Lower leg skin (tissue), 4 donors: ENCODE data around the gene CNGA3. TPM values are rescaled to one million over a fixed set of nuclear protein-coding genes. Genes with fewer than 3 reads are reported as not detected.
A peak's percentile ranks its signal among the peaks of the same experiment; 100 is the strongest.

Experiments used
- DNase-seq, 2 donors: peaks; one replicate each; pipeline ENCODE4 v3.0.0-alpha.2; 2019; ENCODE audit warnings: low spot score in 2 of 2
- H3K4me3 ChIP-seq: fragments of 200-600 bp; sonication (generic); 2 replicates; pipeline ENCODE4 v1.5.1; 2017; ENCODE audit warnings: mild to moderate bottlenecking, low read depth; ENCODE audit not compliant: poor library complexity, severe bottlenecking
- POLR2A ChIP-seq, 2 donors: fragments of 450-650 bp; IDR thresholded peaks; one replicate each; pipeline ENCODE4 v1.6.1; 2016 to 2017; ENCODE audit warnings: antibody characterized with exemption in 2 of 2, mild to moderate bottlenecking in 1 of 2, moderate library complexity in 1 of 2
- WGBS, 2 donors: methylation state at CpG; one replicate each; pipeline ENCODE4 v1.1.5; 2018; 5-methylcytosine and 5-hydroxymethylcytosine counted together
- intact Hi-C: fragments of 100-400 bp; cut with DNase I; formaldehyde crosslinking; loops from one replicate; pipeline ENCODE4 v1.15.0; 2023; ENCODE audit warnings: low total_unique reads
- total RNA-seq, 4 donors: library from RNA; depleted of rRNA; stranded (reverse); fragments of >200 nt; gene quantifications; one replicate each; pipeline ENCODE4 v1.1.0, GENCODE V29; 2016
- TF ChIP-seq, protein P1 (sequence below), 3 donors: fragments of 450-650 bp; IDR thresholded peaks; one replicate each; pipeline ENCODE4 v1.5.1; 2016; ENCODE audit warnings: antibody characterized with exemption in 3 of 3, mild to moderate bottlenecking in 3 of 3, moderate library complexity in 2 of 3

Gene CNGA3
- total RNA-seq, 4 donors from 2014 or later = not detected

DNA sequence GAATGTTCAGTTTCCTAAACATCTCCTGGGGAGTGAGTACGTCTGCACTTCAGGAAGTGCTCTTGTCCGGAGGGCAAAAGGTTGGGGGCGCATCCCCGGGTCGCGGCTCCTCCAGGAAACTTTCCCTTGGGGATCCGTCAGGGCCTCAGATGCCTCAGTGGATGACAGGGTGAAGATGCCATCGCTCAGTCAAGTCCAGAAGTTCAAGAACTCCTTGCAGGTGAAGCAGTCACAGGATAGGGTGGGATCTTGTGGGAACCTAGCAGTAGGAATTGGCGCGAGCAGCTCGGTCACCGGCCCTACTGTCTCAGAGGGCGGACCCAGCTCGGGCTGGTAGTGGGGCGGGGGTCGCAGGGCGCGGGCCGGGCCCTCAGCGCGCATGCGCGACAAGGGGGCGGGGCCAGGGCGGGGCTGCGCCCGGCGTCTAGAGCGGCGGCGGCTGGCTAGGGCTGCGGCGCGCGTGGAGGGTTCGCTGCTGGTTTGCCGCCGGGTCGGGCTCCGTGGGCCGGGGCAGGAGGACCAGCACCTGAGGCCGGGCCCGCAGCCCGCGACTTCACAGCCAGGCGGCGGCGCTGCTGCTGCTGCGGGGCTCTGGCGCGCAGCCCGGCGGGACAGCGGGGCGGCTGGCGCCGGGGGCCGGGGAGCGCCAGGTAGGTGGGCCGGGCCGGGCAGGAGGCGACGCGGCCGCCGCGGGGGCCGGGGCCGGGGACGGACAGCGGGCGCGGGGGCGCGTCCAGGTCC, 98.3 kb downstream of the CNGA3 start, which contains the start of gene INPP4A:
TSS of gene INPP4A (plus strand) at position 423 of the 741 bp plus-strand sequence. CDS start 75,191 bp downstream, outside the sequence.
- peak in 1 of 2 donors; percentile 92 for DNase-seq
- peak within 1 kb of the TSS; percentile 66 for H3K4me3 ChIP-seq
- no peak for TF ChIP-seq POLR2A (IDR thresholded peaks at IDR 0.05)
- TF ChIP-seq, protein P1, sequence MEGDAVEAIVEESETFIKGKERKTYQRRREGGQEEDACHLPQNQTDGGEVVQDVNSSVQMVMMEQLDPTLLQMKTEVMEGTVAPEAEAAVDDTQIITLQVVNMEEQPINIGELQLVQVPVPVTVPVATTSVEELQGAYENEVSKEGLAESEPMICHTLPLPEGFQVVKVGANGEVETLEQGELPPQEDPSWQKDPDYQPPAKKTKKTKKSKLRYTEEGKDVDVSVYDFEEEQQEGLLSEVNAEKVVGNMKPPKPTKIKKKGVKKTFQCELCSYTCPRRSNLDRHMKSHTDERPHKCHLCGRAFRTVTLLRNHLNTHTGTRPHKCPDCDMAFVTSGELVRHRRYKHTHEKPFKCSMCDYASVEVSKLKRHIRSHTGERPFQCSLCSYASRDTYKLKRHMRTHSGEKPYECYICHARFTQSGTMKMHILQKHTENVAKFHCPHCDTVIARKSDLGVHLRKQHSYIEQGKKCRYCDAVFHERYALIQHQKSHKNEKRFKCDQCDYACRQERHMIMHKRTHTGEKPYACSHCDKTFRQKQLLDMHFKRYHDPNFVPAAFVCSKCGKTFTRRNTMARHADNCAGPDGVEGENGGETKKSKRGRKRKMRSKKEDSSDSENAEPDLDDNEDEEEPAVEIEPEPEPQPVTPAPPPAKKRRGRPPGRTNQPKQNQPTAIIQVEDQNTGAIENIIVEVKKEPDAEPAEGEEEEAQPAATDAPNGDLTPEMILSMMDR (IDR thresholded peaks at IDR 0.05) = no peak
- 1% methylated on average over 14 to 42 of the region's 75 CpGs for whole genome bisulfite sequencing, 2 donors
- intact Hi-C loops = no loop called here

DNA sequence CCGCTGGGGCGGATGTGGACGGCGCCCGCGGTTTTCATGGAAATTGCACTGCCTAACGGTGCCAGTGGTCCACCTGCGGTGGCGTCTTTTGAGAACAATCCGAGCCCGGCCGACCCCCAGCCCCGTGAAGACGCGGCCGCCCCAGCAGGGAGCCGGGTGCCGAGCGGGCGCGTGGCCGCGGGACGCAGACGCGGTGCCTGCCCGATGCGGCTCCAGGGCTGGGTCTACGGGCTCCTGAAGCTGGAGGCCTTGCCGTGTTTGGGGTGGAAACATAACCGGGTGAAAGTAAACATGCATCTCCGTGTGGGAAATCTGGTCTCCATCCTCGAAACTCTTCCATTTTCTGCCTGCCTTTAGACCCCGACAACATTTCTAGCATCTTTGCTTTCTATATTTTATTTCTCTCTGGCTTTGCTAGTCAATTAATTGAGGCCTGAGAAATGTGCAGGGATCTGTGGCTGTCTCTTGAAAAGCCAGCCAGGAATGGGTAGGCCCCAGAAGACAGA, 99.0 kb downstream of the CNGA3 start:
- intact Hi-C loops = no loop called here
- DNase-seq = no peak
- TF ChIP-seq, protein P1 (IDR thresholded peaks at IDR 0.05) = no peak
- TF ChIP-seq POLR2A (IDR thresholded peaks at IDR 0.05) = no peak
- 0 to 1% methylated on average over 28 to 30 of the region's 34 CpGs for WGBS, 2 donors
- H3K4me3 ChIP-seq = peak overlapping the region; percentile 66

DNA sequence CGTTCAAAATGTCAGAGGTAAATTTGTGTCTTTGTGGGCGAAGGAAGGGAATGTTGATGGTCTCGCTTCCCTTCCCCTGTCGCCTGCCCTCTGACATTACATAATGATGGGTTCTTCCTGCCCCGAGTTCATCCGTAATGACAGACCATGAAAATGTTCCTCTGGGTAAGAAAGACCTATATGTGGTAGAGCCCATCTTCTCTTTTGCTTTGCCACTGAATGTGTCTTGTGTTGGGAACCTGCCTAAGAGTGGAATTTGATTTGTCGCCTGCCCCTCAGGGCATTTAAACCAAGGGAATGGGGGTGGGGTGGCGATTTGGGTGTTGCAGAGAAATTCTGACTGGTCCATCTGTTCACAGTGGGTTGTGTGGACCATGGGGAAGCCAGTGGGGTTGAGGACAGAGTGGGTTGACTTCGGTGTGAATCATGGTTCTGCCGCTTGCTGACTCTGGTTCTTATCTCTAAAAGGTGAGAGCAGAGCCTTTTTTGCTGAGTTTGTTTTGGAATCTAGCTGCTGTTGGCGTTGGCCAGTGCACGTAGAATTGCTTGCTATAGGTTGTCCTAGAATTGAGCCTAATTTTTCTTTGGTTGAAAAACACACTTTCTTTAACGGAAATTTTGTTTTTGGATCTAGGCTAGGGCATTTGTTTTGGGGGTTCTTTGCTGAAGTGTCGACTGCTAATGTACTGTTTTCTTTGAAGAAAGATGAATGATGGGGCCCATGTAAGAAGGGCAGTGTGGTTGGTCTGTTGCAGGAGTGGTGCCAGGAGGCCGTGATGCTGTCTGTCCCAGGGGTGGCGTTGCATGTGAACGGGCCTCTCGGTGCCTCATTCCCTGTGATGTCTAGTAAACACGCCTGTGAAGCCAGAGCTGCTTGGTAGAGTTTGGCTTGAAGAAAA, 99.7 kb downstream of the CNGA3 start:
- peak overlapping the region; percentile 66 for H3K4me3 ChIP-seq
- WGBS, 2 donors = 62 to 68% methylated on average over 19 of the region's 19 CpGs
- intact Hi-C loops = no loop called here
- DNase-seq = no peak
- TF ChIP-seq, protein P1 (IDR thresholded peaks at IDR 0.05) = no peak
- no peak for TF ChIP-seq POLR2A (IDR thresholded peaks at IDR 0.05)

DNA sequence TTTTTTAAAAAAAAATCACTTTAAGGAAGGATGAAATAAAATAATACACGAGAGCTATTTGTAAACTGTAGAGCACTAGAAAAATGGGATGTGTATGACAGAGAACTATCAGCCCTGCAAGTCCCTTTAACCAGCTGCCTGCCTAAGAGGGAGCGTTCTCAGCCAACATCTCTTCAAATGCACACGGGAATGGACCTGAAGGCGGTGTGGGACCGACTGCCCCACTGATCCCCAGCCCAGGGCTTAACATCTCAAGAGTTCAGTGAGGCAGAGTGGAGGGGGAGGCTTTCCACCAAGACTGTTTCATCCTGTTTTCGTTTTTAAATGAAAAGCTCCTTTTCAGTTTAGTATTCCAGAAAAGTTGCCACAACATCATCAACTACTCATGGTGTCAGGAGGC, 100.6 kb downstream of the CNGA3 start:
- H3K4me3 ChIP-seq = no peak overlapping the region
- intact Hi-C loops = no loop called here
- TF ChIP-seq POLR2A (IDR thresholded peaks at IDR 0.05) = no peak
- TF ChIP-seq, protein P1 (IDR thresholded peaks at IDR 0.05) = no peak
- 77 to 83% methylated on average over 6 of the region's 6 CpGs for WGBS, 2 donors
- peak in 1 of 2 donors; percentile 43 for DNase-seq

Other genes with a start within 250 kb of the CNGA3 start
- gene INPP4A, start 98.4 kb downstream of the CNGA3 start, total RNA-seq = 10 to 100 TPM in 3 of 4 donors, 1 to 10 TPM in 1; 6.7 to 15.5 (median 10.7) TPM